ENCODE measurements around the gene LAPTM5. TPM values are rescaled to one million over a fixed set of nuclear protein-coding genes. Genes with fewer than 3 reads are reported as not detected.

The LAPTM5 gene
- total RNA-seq, 2 experiments from 2014 or later: 474 to 485 TPM

- Mint-ChIP-seq H3K27ac (peak overlapping the region; percentile 84), H3K4me3 (no peak overlapping the region), H3K36me3 (peaks cover 58% of the 10 kb centered on the region), H3K9me3 (no peaks in the 10 kb centered on the region), H3K4me1 (peaks cover 71% of the 10 kb centered on the region), H3K27me3 (no peaks in the 10 kb centered on the region)
- POLR2A ChIA-PET: interaction anchor here (1.3 kb wide), 1 partner anchor 20 kb away, joined by 3 read pairs; no protein-coding TSS in a partner anchor
- DNase-seq (no peak), ATAC-seq (ENCODE audit: low read depth) (no peak)
Observed at GRCh38 chr1:30738715-30739559, 18.6 kb downstream of the LAPTM5 start.

GRCh38 chr1:30738040-30738714, 19.4 kb downstream of the LAPTM5 start:
- Mint-ChIP-seq H3K36me3 (peaks cover 61% of the 10 kb centered on the region), H3K9me3 (no peaks in the 10 kb centered on the region), H3K27me3 (no peaks in the 10 kb centered on the region), H3K27ac (peak overlapping the region; percentile 84), H3K4me1 (peaks cover 64% of the 10 kb centered on the region), H3K4me3 (no peak overlapping the region)
- DNase-seq (no peak), ATAC-seq (ENCODE audit: low read depth) (no peak)
- POLR2A ChIA-PET: interaction anchor here (1.3 kb wide), 1 partner anchor 19 kb away, joined by 3 read pairs; no protein-coding TSS in a partner anchor

- H3K27ac Mint-ChIP-seq: peak overlapping the region; percentile 27
Observed at GRCh38 chr1:30737357-30738039, 20.1 kb downstream of the LAPTM5 start.

DNA sequence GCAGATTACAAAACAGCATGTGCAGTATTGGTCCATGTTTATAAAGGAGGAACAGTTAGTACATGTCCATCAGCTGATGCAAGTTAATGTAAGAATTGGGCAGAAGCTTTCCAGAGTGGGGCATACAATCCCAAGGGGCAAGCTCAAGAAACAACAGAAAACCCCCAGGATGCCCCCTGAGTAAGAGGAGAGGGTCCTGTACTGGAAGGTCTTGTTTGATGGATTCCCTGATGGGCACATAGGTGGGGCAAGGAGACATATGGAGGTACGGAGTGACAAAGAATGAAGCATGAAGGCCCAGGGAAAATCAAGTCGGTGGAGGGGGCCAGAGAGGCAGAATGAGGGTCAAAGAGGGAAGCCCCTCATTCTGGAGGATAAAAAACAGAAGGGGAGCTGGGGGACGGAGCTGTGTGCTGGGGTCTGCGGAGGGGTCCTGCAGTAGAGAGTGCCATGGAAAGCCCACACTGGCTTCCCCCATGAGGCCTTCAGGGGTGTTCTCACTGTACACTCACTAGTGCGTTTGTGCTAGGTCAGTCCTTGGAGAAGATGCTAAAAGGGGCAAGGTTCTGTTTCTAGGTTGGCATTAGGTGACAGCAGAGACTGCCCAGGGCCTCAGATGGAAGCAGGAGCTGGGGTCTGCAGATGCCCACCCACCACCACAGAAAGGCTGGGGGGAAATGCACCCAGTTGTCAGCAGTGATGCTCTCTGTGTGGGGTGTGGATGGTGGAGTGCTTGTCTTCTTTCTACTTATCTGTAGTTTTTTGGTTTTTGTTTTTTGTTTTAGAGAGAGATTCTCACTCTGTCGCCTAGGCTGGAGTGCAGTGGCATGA, 21.7 kb downstream of the LAPTM5 start:
- Mint-ChIP-seq H3K27me3 (no peaks in the 10 kb centered on the region), H3K27ac (peak overlapping the region; percentile 43), H3K4me3 (no peak overlapping the region), H3K9me3 (no peaks in the 10 kb centered on the region), H3K4me1 (peaks cover 47% of the 10 kb centered on the region), H3K36me3 (peaks cover 50% of the 10 kb centered on the region)
- DNase-seq (no peak), ATAC-seq (ENCODE audit: low read depth) (no peak)
- POLR2A ChIA-PET: interaction anchor here (0.8 kb wide), 1 partner anchor 9 kb away, joined by 3 read pairs; no protein-coding TSS in a partner anchor

More at GRCh38 chr1:30737357-30738039, 20.1 kb downstream of the LAPTM5 start:
- Mint-ChIP-seq H3K36me3 (peaks cover 62% of the 10 kb centered on the region), H3K4me1 (peaks cover 58% of the 10 kb centered on the region), H3K4me3 (no peak overlapping the region), H3K27me3 (no peaks in the 10 kb centered on the region), H3K9me3 (no peaks in the 10 kb centered on the region)
- POLR2A ChIA-PET: no interaction called here
- no peak for ATAC-seq (ENCODE audit: low read depth)
- DNase-seq: no peak

DNA sequence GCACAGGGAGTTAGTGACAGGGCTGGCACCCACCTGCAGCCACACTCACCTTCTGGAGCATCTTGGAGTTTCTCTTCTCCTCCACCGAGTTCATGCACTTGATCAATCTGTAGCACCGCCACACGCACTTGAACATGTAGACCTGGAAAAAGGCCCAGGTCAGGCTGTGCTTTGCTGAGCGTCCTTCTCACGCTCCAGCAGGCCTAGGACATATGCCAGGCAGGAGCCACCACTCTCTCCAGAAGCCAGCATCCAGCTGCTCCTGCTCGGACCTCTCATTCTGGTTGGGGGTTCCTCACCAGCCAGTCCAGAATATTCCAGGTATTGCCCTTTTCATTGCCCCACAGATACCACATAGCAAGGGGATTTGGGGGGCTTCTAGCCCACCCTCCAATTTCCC, 22.4 kb downstream of the LAPTM5 start:
- DNase-seq (no peak), ATAC-seq (ENCODE audit: low read depth) (no peak)
- Mint-ChIP-seq H3K27ac (no peak overlapping the region), H3K36me3 (peaks cover 44% of the 10 kb centered on the region), H3K9me3 (no peaks in the 10 kb centered on the region), H3K4me1 (peaks cover 41% of the 10 kb centered on the region), H3K27me3 (no peaks in the 10 kb centered on the region), H3K4me3 (no peak overlapping the region)
- POLR2A ChIA-PET: no interaction called here

- ATAC-seq (ENCODE audit: low read depth): no peak
- DNase-seq: no peak
- POLR2A ChIA-PET: no interaction called here
- Mint-ChIP-seq H3K27me3 (no peaks in the 10 kb centered on the region), H3K27ac (peak overlapping the region; percentile 71), H3K36me3 (peaks cover 41% of the 10 kb centered on the region), H3K9me3 (no peaks in the 10 kb centered on the region), H3K4me1 (peaks cover 38% of the 10 kb centered on the region), H3K4me3 (no peak overlapping the region)
Observed at GRCh38 chr1:30734580-30734979, 23.0 kb downstream of the LAPTM5 start.

- POLR2A ChIA-PET: interaction anchor here (1.4 to 2.6 kb wide), 2 partner anchors 9 to 15 kb away, joined by 4 to 9 read pairs; no protein-coding TSS in a partner anchor
Observed at GRCh38 chr1:30734106-30734505, 23.5 kb downstream of the LAPTM5 start.

GRCh38 chr1:30733493-30733892, 24.1 kb downstream of the LAPTM5 start:
- no peaks in the 10 kb centered on the region for H3K27me3 Mint-ChIP-seq
- H3K4me1 Mint-ChIP-seq: peaks cover 30% of the 10 kb centered on the region
- H3K9me3 Mint-ChIP-seq: no peaks in the 10 kb centered on the region
- peaks cover 31% of the 10 kb centered on the region for H3K36me3 Mint-ChIP-seq
- DNase-seq (no peak), ATAC-seq (ENCODE audit: low read depth) (no peak)
- H3K27ac Mint-ChIP-seq: peak overlapping the region; percentile 36
- H3K4me3 Mint-ChIP-seq: no peak overlapping the region
- POLR2A ChIA-PET: interaction anchor here (1.2 to 2.6 kb wide), 4 partner anchors 8 to 16 kb away, joined by 3 to 9 read pairs (median 4); no protein-coding TSS in a partner anchor

More at GRCh38 chr1:30734106-30734505, 23.5 kb downstream of the LAPTM5 start:
- Mint-ChIP-seq H3K27me3 (no peaks in the 10 kb centered on the region), H3K4me3 (no peak overlapping the region), H3K36me3 (peaks cover 37% of the 10 kb centered on the region), H3K27ac (no peak overlapping the region), H3K4me1 (peaks cover 34% of the 10 kb centered on the region), H3K9me3 (no peaks in the 10 kb centered on the region)
- ATAC-seq (ENCODE audit: low read depth) (no peak), DNase-seq (no peak)

DNA sequence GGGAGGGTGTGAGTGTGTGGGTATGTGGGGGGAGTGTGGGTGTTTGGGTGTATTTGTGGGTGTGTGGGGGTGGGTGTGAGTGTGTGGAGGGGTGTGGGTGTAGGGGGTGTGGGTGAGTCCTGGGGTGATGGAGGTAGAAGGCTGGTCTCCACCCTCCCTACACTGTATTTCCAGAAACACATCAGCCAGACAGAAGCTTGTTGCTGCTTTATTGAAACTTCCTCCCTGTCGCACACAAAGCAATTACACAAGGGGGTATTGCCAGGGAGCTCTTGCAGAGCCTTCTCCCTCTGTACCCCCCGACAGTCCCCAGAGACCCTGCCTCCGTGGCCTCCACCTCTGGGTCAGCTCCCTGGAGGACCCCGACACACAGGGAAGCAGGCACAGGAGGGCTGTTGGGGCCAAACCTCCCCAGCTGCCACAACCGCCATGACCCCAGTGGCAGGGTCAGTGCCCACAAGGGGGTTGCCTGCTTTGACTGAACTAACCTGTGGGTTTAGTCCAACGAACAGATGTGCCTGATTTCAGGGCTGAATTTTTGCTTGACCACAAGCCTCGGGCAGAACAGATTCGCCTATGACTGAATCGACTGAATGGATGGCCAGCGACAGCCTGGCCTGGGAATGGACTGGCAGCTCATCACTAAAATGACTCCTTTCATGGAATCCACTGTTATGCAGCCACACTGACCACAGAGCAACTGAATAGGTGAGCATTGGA, 25.1 kb downstream of the LAPTM5 start:
- DNase-seq (no peak), ATAC-seq (ENCODE audit: low read depth) (peak; percentile 37)
- peak overlapping the region; percentile 38 for H3K27ac Mint-ChIP-seq
- no peaks in the 10 kb centered on the region for H3K9me3 Mint-ChIP-seq
- H3K27me3 Mint-ChIP-seq: no peaks in the 10 kb centered on the region
- no peak overlapping the region for H3K4me3 Mint-ChIP-seq
- peaks cover 22% of the 10 kb centered on the region for H3K36me3 Mint-ChIP-seq
- peaks cover 23% of the 10 kb centered on the region for H3K4me1 Mint-ChIP-seq
- POLR2A ChIA-PET: interaction anchor here (1.0 to 2.6 kb wide), 5 partner anchors 9 to 29 kb away, joined by 3 to 9 read pairs (median 3); no protein-coding TSS in a partner anchor

DNA sequence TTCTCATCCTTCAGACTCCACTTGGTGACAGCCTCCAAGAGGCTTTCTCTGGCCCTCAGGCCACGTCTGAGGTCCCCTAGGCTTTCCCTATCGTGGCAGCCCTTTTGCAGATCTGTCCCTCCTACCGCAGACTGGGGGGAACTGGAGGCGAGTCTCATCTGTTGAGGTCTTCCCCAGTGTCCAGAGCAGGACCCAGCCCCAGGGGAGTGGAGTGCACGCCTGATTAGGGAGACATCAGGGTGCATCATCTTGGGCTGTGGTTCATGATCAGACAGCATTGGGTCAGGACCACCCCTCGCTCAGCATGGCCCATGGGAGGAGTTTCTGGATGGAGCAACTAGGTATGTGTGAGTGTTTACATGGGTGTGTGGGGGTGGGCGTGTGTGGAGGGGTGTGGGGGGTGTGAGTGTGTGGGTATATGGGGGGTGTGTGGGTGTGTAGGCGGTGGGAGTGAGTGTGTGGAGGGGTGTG, 25.7 kb downstream of the LAPTM5 start:
- H3K27ac Mint-ChIP-seq: peak overlapping the region; percentile 75
- POLR2A ChIA-PET: interaction anchor here (1.0 to 2.6 kb wide), 3 partner anchors 9 to 29 kb away, joined by 3 to 9 read pairs (median 3); no protein-coding TSS in a partner anchor
- H3K4me3 Mint-ChIP-seq: no peak overlapping the region
- H3K36me3 Mint-ChIP-seq: peaks cover 19% of the 10 kb centered on the region
- ATAC-seq (ENCODE audit: low read depth): no peak
- no peak for DNase-seq
- H3K27me3 Mint-ChIP-seq: no peaks in the 10 kb centered on the region
- H3K4me1 Mint-ChIP-seq: peaks cover 17% of the 10 kb centered on the region
- H3K9me3 Mint-ChIP-seq: no peaks in the 10 kb centered on the region

GRCh38 chr1:30731109-30731805, 26.3 kb downstream of the LAPTM5 start:
- Mint-ChIP-seq H3K4me3 (no peak overlapping the region), H3K4me1 (peaks cover 14% of the 10 kb centered on the region), H3K27me3 (no peaks in the 10 kb centered on the region), H3K27ac (peak overlapping the region; percentile 75), H3K36me3 (peaks cover 17% of the 10 kb centered on the region), H3K9me3 (no peaks in the 10 kb centered on the region)
- POLR2A ChIA-PET: interaction anchor here (1.5 to 2.6 kb wide), 2 partner anchors 12 to 34 kb away, joined by 4 to 9 read pairs; no protein-coding TSS in a partner anchor
- ATAC-seq (ENCODE audit: low read depth) (no peak), DNase-seq (no peak)
